GM18868 (cell line): ENCODE results near the gene ERG.

ENCODE experiments used
- ATAC-seq: cut with Tn5 transposase; IDR thresholded peaks from one replicate; pipeline ENCODE4 v1.9.1; 2021; ENCODE audit warnings: mild to moderate bottlenecking, moderate library complexity; ENCODE audit not compliant: unreplicated experiment

Gene ERG

GRCh38 chr21:38439426-38439825, 58.9 kb downstream of the ERG start:
- no peak for ATAC-seq

DNA sequence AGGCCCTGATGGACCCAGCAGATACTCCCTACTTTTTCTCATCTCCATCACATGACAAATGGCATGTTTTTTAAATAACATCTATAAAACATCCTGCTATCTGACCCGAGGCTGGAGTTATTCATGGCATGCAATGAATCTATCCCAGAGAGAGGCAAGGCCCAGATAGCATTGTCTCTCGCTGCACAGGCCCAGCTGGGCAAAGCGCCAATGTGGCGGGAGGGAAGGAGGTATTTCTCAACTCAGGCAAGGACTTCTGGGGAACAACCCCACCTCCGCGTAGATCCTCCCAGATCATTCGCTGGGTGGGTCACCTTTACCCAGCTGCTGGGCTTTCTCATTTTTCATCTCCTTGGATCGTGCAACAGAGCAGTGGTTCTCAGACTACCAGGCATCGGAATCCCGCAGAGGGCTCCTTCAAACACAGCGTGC, 59.8 kb downstream of the ERG start:
- ATAC-seq, result no peak

DNA sequence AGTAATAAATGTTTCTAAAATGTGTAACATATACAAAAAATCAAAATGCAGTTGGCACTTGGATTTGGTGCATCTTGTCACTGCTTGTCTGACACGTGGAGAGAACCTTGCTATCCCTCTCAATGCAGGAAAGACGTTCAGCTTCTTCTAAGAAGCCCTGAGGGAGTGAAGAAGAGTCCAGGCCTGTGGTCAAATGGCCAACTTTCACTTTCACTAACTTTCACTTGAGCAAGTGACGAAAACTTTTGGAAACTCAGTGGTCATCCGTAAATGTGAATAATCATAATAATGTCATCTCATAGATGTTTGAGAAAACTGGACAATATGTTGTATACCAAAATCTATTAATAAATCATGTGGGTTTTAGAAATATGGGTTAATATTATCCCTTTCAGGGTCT, 61.9 kb downstream of the ERG start:
- ATAC-seq, result no peak

- ATAC-seq, result no peak
These were observed 63.3 kb downstream of the ERG start for GRCh38 chr21:38434913-38435533.

- ATAC-seq, result no peak
These were observed 64.8 kb downstream of the ERG start for GRCh38 chr21:38433471-38433870.

- no peak for ATAC-seq
These were observed 67.8 kb downstream of the ERG start for GRCh38 chr21:38430401-38430984.

GRCh38 chr21:38429011-38429410, 69.3 kb downstream of the ERG start:
- ATAC-seq, result no peak

DNA sequence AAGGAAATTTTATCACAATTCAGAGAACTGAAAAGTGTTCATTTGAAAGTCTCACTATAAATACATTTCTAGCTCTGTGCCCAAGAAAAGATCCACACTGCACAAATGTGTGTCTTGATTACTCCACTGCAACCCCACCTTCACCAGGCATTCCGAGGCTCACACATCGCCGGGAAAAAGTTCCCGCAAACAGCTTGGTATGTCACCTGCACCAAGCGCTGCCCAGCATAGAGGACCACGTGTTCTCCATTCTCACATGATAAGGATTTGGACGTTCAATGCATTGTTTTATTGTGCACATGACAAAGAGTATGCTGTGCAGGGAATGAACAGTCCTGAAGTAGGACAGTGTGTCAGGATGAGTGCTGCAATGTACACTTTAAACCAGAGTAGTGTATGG, 70.1 kb downstream of the ERG start:
- ATAC-seq, result no peak

DNA sequence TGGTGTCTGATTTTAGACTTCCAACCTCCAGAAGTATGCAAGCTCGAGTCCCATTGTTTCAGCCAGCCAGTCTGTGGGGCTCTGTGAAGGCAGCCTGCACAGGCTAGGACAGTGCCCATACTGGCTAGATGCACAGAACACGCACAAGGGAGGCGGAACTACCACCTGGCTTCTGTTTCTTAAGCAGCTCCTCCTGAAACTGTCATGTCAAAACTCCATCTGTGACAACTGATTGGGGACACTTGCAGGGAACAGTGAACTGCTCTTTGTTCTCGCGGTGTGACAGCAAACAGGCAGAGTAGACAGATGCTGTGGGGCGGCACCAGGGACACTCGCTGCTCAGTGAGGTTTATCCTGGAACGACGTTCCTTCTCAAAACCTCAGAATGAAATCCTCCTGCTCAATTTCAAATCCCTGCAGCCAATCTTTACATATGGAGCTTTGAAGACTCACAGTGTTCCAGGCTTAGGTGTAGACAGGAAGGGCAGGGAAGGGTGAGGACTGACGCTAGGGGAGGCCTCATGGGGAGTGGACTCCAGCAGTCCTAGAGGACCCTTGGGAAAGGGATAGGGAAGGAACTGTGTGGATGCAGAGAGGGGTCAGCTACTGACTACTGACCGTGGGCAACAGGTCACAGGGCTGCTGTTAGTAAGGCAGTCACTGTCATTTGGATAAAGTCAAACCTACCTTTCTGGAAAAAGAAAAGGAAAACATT, 73.8 kb downstream of the ERG start:
- no peak for ATAC-seq

- no peak for ATAC-seq
These were observed 76.2 kb downstream of the ERG start for GRCh38 chr21:38422082-38422481.

DNA sequence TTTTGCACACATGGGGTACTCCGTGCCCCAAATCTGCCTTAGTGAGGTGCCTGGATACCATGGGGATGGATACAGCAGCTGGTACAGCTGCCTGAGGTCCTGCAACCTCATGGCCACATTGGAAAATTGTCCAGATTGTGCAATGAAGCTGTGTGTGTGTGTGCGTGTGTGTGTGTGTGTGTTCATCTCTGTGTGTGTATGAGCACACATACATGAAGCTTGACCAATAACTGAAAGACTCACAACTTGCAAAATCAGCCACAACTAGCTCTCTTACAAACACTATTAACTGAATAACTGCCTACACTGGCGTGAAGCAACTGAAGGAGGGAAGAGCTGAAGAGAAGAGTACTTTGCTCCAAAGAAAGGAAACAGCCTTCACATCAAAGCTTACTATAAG, 78.1 kb downstream of the ERG start:
- no peak for ATAC-seq

GRCh38 chr21:38417726-38418125, 80.6 kb downstream of the ERG start:
- no peak for ATAC-seq

DNA sequence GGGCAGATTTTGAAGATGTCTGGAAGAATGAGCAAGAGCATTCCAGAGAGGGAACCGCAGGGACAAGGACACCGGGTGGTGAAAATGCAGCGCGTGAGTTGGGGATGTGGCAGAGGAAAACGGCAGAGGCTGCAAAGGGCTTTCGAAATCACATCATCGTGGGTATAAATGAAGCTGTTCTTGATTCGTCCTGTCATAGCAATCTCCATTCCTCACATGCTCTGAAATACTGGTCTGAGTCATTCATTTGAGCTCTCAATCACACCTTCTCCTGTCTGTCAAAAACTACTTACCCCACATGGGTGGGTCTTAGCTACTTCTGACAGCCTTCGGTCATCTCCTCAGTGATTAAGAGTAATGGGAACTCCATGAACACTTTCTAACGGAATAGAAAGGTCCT, 81.5 kb downstream of the ERG start:
- ATAC-seq, result no peak

- no peak for ATAC-seq
These were observed 84.2 kb downstream of the ERG start for GRCh38 chr21:38413958-38414548.

DNA sequence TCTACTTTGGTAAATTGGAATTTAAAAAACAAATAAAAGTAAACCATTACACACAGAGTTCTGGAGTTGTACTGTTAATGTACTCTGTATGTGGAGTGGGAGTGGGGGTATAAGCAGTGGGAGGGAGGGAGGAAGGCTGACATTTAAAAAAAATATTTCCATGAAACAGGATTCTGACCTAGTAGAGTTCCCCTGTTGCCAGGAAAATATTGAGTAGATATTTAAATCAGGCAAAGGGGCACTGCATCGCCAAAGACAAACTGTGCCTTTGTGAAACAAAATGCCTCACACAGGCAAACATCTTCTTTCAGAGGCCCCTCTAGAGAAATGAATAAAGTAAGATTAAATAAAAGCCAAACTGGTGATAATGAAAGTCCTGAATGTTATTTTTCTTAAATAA, 87.8 kb downstream of the ERG start:
- ATAC-seq, result no peak

- ATAC-seq, result no peak
These were observed 88.4 kb downstream of the ERG start for GRCh38 chr21:38409907-38410306.

DNA sequence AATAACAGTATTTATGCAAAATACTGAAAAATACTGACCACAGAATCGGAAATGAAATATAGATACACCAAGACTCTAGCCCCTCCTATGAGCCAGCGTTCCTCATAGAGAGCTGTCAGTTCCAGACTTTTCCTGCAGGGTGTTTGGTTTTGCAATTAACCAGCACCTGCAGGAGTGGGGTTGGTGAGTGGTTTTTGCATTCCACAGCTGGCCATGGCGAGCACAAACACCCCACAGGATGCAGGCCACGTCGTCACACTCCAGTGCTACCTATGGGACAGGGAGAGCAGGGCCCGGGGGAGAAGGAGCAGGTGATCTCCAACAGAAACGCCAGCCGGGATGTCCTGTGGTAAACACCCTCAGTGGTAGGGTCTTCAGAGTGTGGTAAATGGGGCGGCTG, 94.1 kb downstream of the ERG start:
- no peak for ATAC-seq

DNA sequence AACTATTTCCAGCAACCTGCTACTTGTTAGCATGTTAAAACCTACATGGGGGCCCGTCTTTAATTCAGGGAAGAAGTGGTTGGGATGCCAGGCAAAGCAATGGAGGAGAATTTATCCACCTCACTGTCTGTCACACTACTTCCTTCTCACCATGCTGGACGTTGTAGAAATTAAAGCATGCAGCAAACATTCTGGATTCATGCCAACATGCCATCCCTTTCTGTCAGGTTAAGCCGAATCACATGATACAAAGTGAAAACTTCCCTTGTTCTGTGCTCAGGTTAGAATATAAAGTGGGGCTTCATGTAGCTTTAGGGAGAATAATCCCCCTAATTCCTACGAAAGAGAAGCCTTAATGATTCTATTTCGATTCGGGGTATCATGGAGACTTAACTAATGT, 95.5 kb downstream of the ERG start:
- no peak for ATAC-seq

- ATAC-seq, result no peak
These were observed 96.0 kb downstream of the ERG start for GRCh38 chr21:38402291-38402690.

GRCh38 chr21:38401191-38401926, 96.9 kb downstream of the ERG start:
- ATAC-seq, result no peak

DNA sequence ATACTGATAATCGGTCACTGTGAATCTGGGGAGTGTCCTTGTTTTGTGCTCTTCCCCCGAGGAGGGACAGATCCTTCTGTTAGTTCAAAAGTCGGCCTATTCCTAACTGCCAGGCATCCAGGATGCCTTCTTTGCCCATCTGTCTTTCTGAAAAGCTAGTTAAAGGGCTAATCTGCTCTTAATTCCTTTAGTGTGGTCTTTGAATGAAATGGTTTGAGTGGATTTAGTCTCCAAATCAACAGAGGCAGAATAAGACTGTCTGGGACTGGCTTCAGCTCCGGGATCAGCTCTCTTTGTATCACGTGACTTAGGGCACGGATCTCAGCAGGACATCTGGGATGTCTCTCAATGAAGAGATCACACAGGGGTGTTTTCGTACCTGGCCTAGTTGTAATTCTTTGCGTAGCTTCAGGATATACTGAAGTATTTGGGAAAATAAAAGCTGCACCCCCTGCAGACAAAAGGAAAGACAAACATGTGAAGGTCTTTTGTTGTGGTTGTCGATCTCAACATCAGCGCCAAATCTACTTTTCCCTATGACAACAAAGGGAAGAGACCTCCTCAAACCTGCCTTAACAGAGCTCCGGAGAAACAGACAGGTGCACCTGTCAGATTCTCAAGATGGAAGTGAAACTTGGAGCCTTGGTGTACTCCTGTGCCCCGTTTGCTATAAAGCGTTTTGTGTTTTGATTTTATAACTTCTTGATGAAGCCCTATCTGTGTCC, 97.9 kb downstream of the ERG start:
- ATAC-seq, result no peak
